Activated naive CD8-positive, alpha-beta T cell treated with anti-CD3 and anti-CD28 coated beads, Interleukin-2, amount 10 ng/mL, durations not matched to agents 7 days and 5 days (primary cell): Measurements from ENCODE around the gene ITGA2B. TPM values are rescaled to one million over a fixed set of nuclear protein-coding genes. Genes with fewer than 3 reads are reported as not detected.
"Not testable (repeated sequence)": the region's sequence is repeated elsewhere in the genome, so short reads cannot be mapped to it uniquely, and the experiment has no call there.

Experiments used
- ATAC-seq: fragments of 150-1000 bp; cut with Tn5 transposase; one replicate; pipeline ENCODE4 v1.10.0; 2021; ENCODE audit warnings: low read depth, moderate library complexity
- POLR2A ChIA-PET: fragments of 350-600 bp; sonication (Branson Sonifier 250); formaldehyde crosslinking; loops from one replicate; lab custom pipeline; 2021; ENCODE audit warnings: antibody characterized with exemption; lab: Charles Lee
- DNase-seq: peaks from one replicate; pipeline ENCODE4 v3.0.0; 2021
- H3K27ac Mint-ChIP-seq: one replicate; pipeline ENCODE4 v1.8.0; 2022; ENCODE audit warnings: mild to moderate bottlenecking, mixed read lengths
- H3K27me3 Mint-ChIP-seq: one replicate; pipeline ENCODE4 v1.8.0; 2022; ENCODE audit warnings: mild to moderate bottlenecking, moderate library complexity, mixed read lengths
- H3K36me3 Mint-ChIP-seq: one replicate; pipeline ENCODE4 v1.8.0; 2021; ENCODE audit warnings: mild to moderate bottlenecking, mixed read lengths
- H3K4me1 Mint-ChIP-seq: one replicate; pipeline ENCODE4 v1.8.0; 2021; ENCODE audit warnings: mixed read lengths
- H3K4me3 Mint-ChIP-seq: one replicate; pipeline ENCODE4 v1.8.0; 2022; ENCODE audit warnings: mild to moderate bottlenecking, moderate library complexity, mixed read lengths
- H3K9me3 Mint-ChIP-seq: one replicate; pipeline ENCODE4 v1.8.0; 2021; ENCODE audit warnings: mixed read lengths
- total RNA-seq, 2 experiments: library from RNA; stranded (reverse); gene quantifications; one replicate each; pipeline ENCODE4 v1.2.3, GENCODE V29; 2021

The ITGA2B gene
- total RNA-seq, 2 experiments from 2014 or later: 0.34 to 0.83 TPM

- POLR2A ChIA-PET: interaction anchor here (0.9 kb wide), 1 partner anchor 124 kb away, joined by 3 read pairs; no protein-coding TSS in a partner anchor
- ATAC-seq (no peak), DNase-seq (no peak)
- Mint-ChIP-seq H3K4me3 (no peak overlapping the region), H3K36me3 (no peaks in the 10 kb centered on the region), H3K4me1 (peaks cover 7% of the 10 kb centered on the region), H3K27ac (no peak overlapping the region), H3K27me3 (peaks cover 2% of the 10 kb centered on the region), H3K9me3 (no peaks in the 10 kb centered on the region)
These were observed 55.1 kb downstream of the ITGA2B start for GRCh38 chr17:44334315-44334714.

DNA sequence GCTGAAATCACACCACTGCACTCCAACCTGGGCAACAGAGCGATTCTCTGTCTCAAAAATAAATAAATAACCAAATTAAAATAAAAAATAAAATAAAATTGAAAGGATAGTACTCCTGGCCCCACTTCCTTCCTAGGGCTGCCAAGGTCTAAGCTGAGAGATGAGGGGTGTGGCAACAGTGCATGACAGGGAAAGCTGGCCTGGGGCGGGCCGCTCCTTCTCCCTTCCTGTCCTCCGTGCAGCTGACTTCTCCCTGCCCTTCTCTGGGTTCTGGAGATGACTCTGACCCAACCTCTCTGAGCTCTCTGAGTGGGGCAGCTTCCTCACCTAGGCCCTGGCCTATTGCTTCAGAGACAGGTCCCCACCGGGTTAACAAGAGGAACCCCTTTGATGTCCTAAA, 56.1 kb downstream of the ITGA2B start:
- no peak for DNase-seq
- ATAC-seq: no peak
- POLR2A ChIA-PET: interaction anchor here (1.3 kb wide), 1 partner anchor 12 kb away, joined by 3 read pairs; the partner anchor contains the start of gene GRN
- no peak overlapping the region for H3K4me3 Mint-ChIP-seq
- no peaks in the 10 kb centered on the region for H3K36me3 Mint-ChIP-seq
- no peak overlapping the region for H3K27ac Mint-ChIP-seq
- H3K4me1 Mint-ChIP-seq: peaks cover 7% of the 10 kb centered on the region
- H3K27me3 Mint-ChIP-seq: peaks cover 2% of the 10 kb centered on the region
- no peaks in the 10 kb centered on the region for H3K9me3 Mint-ChIP-seq

GRCh38 chr17:44331249-44331760, 58.1 kb downstream of the ITGA2B start:
- no peak overlapping the region for H3K27ac Mint-ChIP-seq
- H3K36me3 Mint-ChIP-seq: no peaks in the 10 kb centered on the region
- ATAC-seq (peak; percentile 27), DNase-seq (no peak)
- H3K4me3 Mint-ChIP-seq: no peak overlapping the region
- peaks cover 13% of the 10 kb centered on the region for H3K4me1 Mint-ChIP-seq
- peaks cover 2% of the 10 kb centered on the region for H3K27me3 Mint-ChIP-seq
- POLR2A ChIA-PET: interaction anchor here (0.9 to 2.6 kb wide), 6 partner anchors 86 to 145 kb away, joined by 3 to 12 read pairs (median 5); partner anchors contain the start of gene TMUB2
- no peaks in the 10 kb centered on the region for H3K9me3 Mint-ChIP-seq

DNA sequence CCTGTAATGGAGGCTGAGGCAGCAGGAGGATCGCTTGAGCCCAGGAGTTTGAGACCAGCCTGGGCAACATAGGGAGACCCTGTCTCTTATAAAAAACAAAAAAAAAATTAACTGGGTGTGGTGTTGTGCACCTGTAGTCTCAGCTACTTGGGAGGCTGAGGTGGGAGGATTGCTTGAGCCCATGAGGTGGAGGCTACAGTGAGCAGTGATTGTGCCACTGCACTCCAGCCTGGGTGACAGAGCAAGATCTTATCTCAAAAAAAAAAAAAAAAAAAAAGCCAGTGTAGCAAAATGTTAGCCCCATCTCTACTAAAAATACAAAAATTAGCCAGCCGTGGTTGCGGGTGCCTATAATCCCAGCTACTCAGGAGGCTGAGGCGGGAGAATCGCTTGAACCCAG, 59.2 kb downstream of the ITGA2B start:
- not testable (repeated sequence) for H3K9me3 Mint-ChIP-seq, H3K4me3 Mint-ChIP-seq, ATAC-seq, H3K27ac Mint-ChIP-seq, H3K36me3 Mint-ChIP-seq, DNase-seq, H3K27me3 Mint-ChIP-seq
- H3K4me1 Mint-ChIP-seq: peaks cover 15% of the 10 kb centered on the region
- POLR2A ChIA-PET: interaction anchor here (0.6 to 2.6 kb wide), 6 partner anchors 109 to 219 kb away, joined by 3 to 12 read pairs (median 5); no protein-coding TSS in a partner anchor

- POLR2A ChIA-PET: interaction anchor here (0.6 to 2.6 kb wide), 2 partner anchors 126 to 141 kb away, joined by 3 to 10 read pairs; no protein-coding TSS in a partner anchor
- not testable (repeated sequence) for DNase-seq, H3K27ac Mint-ChIP-seq, H3K4me3 Mint-ChIP-seq, H3K9me3 Mint-ChIP-seq, ATAC-seq, H3K36me3 Mint-ChIP-seq, H3K27me3 Mint-ChIP-seq
- peaks cover 15% of the 10 kb centered on the region for H3K4me1 Mint-ChIP-seq
These were observed 59.9 kb downstream of the ITGA2B start for GRCh38 chr17:44329516-44329915.

GRCh38 chr17:44327715-44328449, 61.6 kb downstream of the ITGA2B start:
- POLR2A ChIA-PET: interaction anchor here (0.7 to 3.8 kb wide), 7 partner anchors 106 to 142 kb away, joined by 3 to 38 read pairs (median 4); no protein-coding TSS in a partner anchor
- H3K4me1 Mint-ChIP-seq: peaks cover 24% of the 10 kb centered on the region
- H3K4me3 Mint-ChIP-seq: no peak overlapping the region
- no peaks in the 10 kb centered on the region for H3K9me3 Mint-ChIP-seq
- ATAC-seq (no peak), DNase-seq (no peak)
- no peaks in the 10 kb centered on the region for H3K27me3 Mint-ChIP-seq
- no peaks in the 10 kb centered on the region for H3K36me3 Mint-ChIP-seq
- peak overlapping the region; percentile 56 for H3K27ac Mint-ChIP-seq

DNA sequence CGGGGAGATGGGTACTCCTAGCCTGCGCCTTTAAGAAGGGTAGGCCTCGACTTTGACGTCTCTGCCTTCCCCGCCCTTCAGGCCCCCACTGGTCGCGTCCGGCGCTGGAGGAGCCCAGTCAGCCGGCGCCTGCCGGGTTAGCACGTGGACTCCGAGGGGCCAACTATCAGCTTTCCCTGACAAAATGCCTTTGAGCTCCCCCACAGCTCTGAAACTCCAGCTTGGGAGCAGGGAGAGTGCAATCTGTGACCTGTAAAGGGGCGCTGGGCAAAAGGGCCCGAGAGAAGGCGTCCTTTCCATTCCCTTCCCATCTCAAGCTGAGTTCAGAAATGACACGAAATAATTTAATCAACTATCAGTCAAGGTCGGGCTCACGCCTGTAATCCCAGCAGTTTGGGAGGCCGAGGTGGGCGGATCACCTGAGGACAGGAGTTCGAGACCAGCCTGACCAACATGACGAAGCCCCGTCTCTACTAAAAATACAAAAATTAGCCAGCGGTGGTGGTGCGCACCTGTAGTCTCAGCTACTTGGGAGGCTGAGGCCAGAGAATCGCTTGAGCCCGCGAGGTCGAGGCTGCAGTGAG, 62.5 kb downstream of the ITGA2B start:
- POLR2A ChIA-PET: interaction anchor here (0.6 to 3.8 kb wide), 11 partner anchors 99 to 203 kb away, joined by 3 to 38 read pairs (median 5); partner anchors contain the start of genes ATXN7L3, HDAC5, TMUB2 and UBTF
- DNase-seq (peak; percentile 89), ATAC-seq (peak; percentile 73)
- peak overlapping the region; percentile 90 for H3K4me3 Mint-ChIP-seq
- H3K9me3 Mint-ChIP-seq: no peaks in the 10 kb centered on the region
- peaks cover 27% of the 10 kb centered on the region for H3K4me1 Mint-ChIP-seq
- H3K27ac Mint-ChIP-seq: peak overlapping the region; percentile 84
- no peaks in the 10 kb centered on the region for H3K27me3 Mint-ChIP-seq
- no peaks in the 10 kb centered on the region for H3K36me3 Mint-ChIP-seq

GRCh38 chr17:44324571-44325275, 64.7 kb downstream of the ITGA2B start, which contains the start of gene SLC25A39:
SLC25A39 (minus strand) TSS chr17:44324823; CDS start chr17:44323562, 1,261 bp downstream.
- peak within 1 kb of the TSS; percentile 93 for H3K27ac Mint-ChIP-seq
- no peaks in the 10 kb centered on the region for H3K27me3 Mint-ChIP-seq
- H3K9me3 Mint-ChIP-seq: no peaks in the 10 kb centered on the region
- peaks cover 2% of the 10 kb centered on the region for H3K36me3 Mint-ChIP-seq
- peaks cover 20% of the 10 kb centered on the region for H3K4me1 Mint-ChIP-seq
- peak; percentile 100 for DNase-seq
- POLR2A ChIA-PET: interaction anchor here (0.6 to 3.8 kb wide), 7 partner anchors 77 to 184 kb away, joined by 3 to 45 read pairs (median 9); partner anchors contain the start of genes ATXN7L3 and UBTF
- H3K4me3 Mint-ChIP-seq: peak within 1 kb of the TSS; percentile 90
- peak; percentile 77 for ATAC-seq

DNA sequence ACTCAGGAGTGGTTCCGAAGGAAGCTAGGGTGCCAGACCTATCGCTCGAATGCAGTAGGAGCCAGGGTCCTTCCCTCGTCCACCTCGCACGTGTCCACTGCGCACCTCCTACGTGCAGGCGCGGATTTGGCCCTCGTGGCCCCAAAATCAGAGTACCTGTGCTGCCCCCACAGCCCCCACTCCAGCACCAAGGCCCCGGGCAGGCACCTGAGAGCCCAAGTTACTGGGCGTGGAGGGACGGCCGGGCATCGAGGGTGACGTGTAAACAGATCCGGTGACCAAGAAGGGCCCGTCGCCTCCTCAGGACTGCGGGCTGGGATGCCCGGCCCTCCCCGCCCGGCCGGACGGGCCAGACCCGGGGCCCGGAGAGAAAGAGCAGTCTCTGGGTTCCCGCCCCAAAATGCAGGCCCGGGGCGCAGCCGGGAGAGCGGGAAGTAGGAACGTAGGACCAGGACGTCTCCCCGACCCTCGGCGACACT, 65.3 kb downstream of the ITGA2B start:
- Mint-ChIP-seq H3K27ac (peak overlapping the region; percentile 76), H3K4me1 (peaks cover 20% of the 10 kb centered on the region), H3K9me3 (no peaks in the 10 kb centered on the region), H3K36me3 (peaks cover 6% of the 10 kb centered on the region), H3K4me3 (peak overlapping the region; percentile 87), H3K27me3 (no peaks in the 10 kb centered on the region)
- DNase-seq (no peak), ATAC-seq (no peak)
- POLR2A ChIA-PET: interaction anchor here (0.6 to 3.8 kb wide), 6 partner anchors 14 to 183 kb away, joined by 3 to 45 read pairs (median 14); partner anchors contain the start of genes ATXN7L3 and UBTF

DNA sequence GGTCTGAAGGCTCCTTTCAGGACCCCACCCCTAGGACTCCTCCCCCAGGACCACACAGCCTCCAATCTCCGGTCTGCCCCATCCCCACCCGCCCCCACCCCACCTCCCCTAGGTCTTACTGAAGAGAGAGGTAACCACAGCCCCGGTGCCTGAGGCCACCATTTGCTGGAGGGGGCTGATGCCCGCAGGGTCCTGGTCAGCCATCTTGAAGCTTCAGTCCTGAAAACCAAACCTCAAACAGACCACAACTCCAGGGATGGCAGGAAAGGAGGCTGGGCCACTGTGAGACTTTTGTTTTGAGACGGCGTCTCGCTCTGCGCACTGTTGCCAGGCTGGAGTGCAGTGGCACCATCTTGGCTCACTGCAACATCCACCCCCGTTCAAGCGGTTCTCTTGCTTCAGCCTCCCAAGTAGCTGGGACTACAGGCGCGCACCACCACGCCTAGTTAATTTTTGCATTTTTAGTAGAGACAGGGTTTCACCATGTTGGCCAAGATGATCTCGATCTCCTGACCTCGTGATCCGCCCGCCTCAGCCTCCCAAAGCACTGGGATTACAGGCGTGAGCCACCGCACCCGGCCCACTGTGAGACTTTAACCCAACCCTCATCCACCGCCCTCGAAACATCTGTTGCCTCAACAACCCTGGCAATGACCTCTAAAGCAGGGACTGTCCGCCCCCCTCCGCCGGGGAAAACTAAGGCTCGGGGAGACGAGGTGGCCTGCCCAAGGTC, 65.9 kb downstream of the ITGA2B start:
- peaks cover 6% of the 10 kb centered on the region for H3K36me3 Mint-ChIP-seq
- POLR2A ChIA-PET: interaction anchor here (1.2 to 3.8 kb wide), 4 partner anchors 13 to 124 kb away, joined by 3 to 45 read pairs (median 14); partner anchors contain the start of genes ATXN7L3 and UBTF
- peak overlapping the region; percentile 87 for H3K4me3 Mint-ChIP-seq

DNA sequence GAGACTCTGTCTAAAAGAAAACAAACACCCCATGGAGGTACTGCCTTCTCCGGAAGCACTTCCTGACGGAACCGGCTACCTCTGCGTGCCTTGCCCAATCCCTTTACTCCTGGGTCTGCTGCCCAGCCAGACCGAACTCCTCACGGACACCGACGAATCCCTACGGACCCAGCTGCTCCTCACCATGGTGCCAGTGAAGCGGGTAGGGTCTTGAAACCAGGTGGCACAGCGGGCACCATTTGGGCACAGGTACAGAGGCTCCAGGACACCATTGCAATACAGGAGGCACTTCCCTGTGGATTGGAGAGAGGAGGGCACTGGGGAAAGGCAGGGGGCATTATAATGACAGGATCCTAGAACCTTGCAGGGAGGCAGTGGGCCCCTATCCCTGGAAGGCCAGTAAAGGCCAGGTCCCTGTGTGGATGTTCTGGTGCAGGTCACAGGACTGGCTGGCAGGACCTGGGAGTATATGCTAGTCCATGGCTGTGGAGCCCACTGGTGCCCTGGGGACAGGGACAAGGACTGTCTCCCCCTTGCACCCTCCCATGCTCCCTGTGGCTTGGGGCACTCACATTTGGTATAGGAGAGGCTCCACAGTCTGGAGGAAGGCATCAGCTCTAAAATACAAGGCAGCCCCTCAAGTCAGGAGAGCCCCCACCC, 67.1 kb downstream of the ITGA2B start:
- Mint-ChIP-seq H3K27me3 (peaks cover 3% of the 10 kb centered on the region), H3K9me3 (no peaks in the 10 kb centered on the region), H3K4me1 (peaks cover 18% of the 10 kb centered on the region), H3K36me3 (peaks cover 9% of the 10 kb centered on the region), H3K27ac (no peak overlapping the region), H3K4me3 (peak overlapping the region; percentile 30)
- ATAC-seq (no peak), DNase-seq (no peak)
- POLR2A ChIA-PET: interaction anchor here (3.8 to 8.4 kb wide), 2 partner anchors 101 to 103 kb away, joined by 45 to 72 read pairs; partner anchors contain the start of gene UBTF

More for the DNA sequence above, 65.9 kb downstream of the ITGA2B start:
- no peak for ATAC-seq
- Mint-ChIP-seq H3K27me3 (no peaks in the 10 kb centered on the region), H3K27ac (peak overlapping the region; percentile 76), H3K9me3 (no peaks in the 10 kb centered on the region), H3K4me1 (peaks cover 20% of the 10 kb centered on the region)
- no peak for DNase-seq
